Stimulated activated CD4-positive, alpha-beta T cell treated with anti-CD3 and anti-CD28 coated beads, Interleukin-15, amount 100 ng/mL, for 1 hour (primary cell): ENCODE measurements around the gene AMER3.

Source experiments
- DNase-seq, 2 donors: peaks; one replicate each; pipeline ENCODE4 v3.0.0-alpha.2; 2020; ENCODE audit warnings: low read depth in 1 of 2, low spot score in 1 of 2

Gene AMER3

GRCh38 chr2:130754811-130755210 lies 529 bp upstream of the AMER3 start:
- DNase-seq = no peak

GRCh38 chr2:130756053-130756873 lies 923 bp downstream of the AMER3 start:
- DNase-seq = no peak

GRCh38 chr2:130756874-130757668 lies 1.7 kb downstream of the AMER3 start:
- no peak for DNase-seq

GRCh38 chr2:130759906-130760753 lies 4.8 kb downstream of the AMER3 start:
- DNase-seq = no peak

DNA sequence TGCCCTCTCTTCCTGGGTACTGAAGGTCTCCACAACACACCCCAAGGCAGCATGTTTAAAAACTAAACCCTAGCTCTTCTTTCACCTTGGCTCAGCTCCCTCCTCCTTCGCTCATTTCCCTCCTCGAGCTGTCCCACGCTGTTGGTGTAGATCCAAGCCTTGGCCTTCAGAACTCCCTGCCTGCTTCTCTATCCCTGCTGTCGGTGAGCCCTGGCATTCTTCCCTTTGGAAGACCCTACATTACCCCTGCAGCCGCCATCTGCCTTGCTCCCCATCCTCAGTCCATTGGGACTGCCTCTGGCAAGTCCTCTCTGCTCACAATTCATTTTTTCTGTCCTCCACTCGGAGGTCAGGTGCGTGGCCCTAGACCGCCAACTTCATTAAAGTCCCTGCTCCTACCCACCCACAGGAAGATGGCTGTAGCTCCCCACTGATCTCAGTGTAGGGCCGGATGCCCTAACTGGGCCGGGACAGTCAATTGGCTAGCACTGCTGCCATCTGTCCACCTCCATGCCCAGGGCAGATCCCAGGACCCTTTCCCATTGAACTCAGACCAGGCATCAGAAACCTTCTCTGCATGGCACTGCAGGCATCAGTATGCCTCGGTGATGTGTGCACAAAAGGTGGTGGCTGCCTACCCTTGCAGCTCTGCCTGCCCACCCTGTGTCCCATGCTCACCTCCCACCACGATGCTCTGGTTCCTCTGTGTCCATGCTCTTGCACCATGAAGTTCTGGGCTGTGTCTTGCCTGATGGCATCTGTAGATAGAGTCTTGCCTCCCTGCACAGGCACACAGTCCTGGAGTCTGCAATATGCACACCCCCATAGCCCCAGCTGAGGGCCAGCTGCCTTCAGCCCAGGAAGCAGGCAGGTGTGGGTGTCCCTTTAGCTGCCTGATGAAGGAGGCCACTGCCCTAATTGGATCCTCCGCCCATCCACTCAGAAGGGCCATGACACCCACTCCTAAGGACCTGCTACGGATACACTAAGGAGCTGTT lies 5.7 kb downstream of the AMER3 start:
- no peak for DNase-seq

GRCh38 chr2:130762031-130762909 lies 6.9 kb downstream of the AMER3 start:
- DNase-seq = no peak

DNA sequence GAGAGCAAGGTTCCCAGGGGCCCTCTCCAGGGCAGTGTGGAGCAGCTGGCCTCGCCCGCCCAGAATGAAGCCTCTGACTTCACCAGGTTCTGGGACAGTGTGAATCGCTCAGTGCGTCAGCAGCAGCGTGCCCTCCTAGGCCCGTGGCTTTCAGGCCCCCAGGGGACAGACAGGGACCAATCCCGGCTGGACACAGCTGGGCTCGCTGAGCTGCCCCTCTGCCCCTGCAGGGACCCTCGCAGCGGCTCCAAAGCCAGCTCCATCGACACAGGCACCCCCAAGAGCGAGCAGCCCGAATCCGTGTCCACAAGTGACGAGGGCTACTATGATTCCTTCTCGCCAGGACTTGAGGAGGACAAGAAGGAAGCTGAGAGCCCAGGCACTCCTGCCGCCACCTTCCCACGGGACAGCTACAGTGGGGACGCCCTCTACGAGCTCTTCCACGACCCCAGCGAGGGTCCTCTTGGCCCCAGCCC lies 7.6 kb downstream of the AMER3 start:
- DNase-seq = no peak

- no peak for DNase-seq
These were observed 8.1 kb downstream of the AMER3 start for GRCh38 chr2:130763405-130763804.

GRCh38 chr2:130764035-130764820 lies 8.9 kb downstream of the AMER3 start:
- no peak for DNase-seq

GRCh38 chr2:130764821-130765115 lies 9.4 kb downstream of the AMER3 start:
- no peak for DNase-seq

- DNase-seq = no peak
These were observed 10.1 kb downstream of the AMER3 start for GRCh38 chr2:130765464-130765863.

DNA sequence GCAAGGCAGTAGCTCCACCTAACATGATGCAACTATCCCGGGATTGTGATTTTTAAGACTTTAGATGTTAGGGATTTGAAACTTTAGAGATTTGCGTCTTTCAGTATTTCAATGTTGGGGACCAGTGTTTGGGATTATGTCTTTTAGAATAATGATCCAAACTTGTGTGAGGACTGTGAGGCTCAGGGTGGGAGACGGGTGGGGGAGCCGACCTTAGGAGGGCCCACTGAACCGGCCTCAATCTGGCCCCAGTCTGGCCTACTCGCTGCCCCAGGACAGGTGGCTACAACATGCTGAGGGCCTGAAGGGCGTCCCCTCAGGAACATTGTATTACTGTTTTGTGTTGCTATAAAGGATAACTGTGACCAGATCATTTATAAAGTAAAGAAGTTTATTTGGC lies 10.7 kb downstream of the AMER3 start:
- DNase-seq = no peak

DNA sequence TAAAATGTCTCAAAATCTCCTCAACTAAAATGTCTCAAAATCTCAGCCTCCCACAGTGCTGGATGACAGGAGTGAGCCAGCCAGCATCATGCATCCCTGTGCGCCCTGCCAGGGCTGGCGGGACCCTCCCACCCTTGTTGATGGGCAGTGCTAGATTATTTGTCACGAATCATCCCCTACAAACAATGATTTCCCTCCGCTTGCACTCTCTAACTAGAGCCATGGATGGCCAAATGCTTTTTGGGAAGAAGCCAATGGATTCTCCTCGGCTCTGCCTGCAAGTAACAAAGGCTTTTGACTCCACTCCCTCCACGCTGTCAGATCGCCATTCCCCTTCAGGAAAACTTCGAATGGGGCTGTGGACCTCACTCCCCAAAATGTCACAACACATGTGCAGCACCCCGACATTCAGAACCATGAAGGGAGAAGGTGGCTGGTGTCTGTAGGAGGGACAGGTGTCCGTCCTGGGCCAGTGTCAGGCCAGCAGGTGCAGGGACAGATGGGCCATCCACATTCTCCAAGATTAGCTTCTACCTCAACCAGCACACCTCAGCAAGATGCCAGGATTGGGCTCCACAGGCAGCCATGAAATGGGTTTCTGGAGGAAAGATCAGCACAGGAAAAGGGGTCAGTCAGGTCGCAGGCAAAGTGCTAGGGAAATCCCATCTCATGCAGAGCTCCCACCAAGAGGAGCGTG lies 11.5 kb downstream of the AMER3 start:
- no peak for DNase-seq

DNA sequence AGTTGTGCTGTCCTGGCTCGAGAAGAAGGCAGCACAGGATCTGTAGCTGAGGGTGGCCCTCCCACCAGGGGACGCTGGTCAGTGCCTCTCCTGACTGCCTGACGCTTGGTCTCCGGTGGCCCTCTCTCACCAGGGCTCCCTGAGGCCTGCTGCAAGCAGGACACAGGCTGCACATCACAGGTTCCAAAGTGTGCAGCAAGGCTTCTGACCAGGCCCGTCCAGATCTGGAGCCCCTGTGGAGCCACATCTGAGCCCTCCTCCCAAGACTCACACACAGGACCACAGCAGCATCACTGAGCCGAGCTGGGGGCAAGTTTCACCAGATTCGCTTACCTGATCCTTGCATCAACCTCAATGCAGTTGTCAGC lies 12.1 kb downstream of the AMER3 start:
- DNase-seq = no peak

- DNase-seq = no peak
These were observed 13.0 kb downstream of the AMER3 start for GRCh38 chr2:130768191-130768855.

GRCh38 chr2:130769343-130769907 lies 14.1 kb downstream of the AMER3 start:
- DNase-seq = no peak

- no peak for DNase-seq
These were observed 21.2 kb downstream of the AMER3 start for GRCh38 chr2:130776550-130776949.
